A673 (cell line): ENCODE measurements around the gene LIX1.

Experiments
- CTCF ChIP-seq: fragments of 300-800, 200-600 bp; sonication (generic); conservative IDR thresholded peaks from 2 replicates; pipeline ENCODE4 v1.5.1; 2017; ENCODE audit warnings: low read depth, mild to moderate bottlenecking, antibody characterized with exemption, low read length, moderate library complexity, mixed read lengths
- EZH2 ChIP-seq: fragments of 200-600 bp; sonication (generic); IDR thresholded peaks from 2 replicates; pipeline ENCODE4 v1.6.1; 2017; ENCODE audit warnings: borderline replicate concordance, low read depth, mild to moderate bottlenecking, mixed read lengths, antibody characterized with exemption, low read length; ENCODE audit not compliant: poor library complexity, severe bottlenecking

DNA sequence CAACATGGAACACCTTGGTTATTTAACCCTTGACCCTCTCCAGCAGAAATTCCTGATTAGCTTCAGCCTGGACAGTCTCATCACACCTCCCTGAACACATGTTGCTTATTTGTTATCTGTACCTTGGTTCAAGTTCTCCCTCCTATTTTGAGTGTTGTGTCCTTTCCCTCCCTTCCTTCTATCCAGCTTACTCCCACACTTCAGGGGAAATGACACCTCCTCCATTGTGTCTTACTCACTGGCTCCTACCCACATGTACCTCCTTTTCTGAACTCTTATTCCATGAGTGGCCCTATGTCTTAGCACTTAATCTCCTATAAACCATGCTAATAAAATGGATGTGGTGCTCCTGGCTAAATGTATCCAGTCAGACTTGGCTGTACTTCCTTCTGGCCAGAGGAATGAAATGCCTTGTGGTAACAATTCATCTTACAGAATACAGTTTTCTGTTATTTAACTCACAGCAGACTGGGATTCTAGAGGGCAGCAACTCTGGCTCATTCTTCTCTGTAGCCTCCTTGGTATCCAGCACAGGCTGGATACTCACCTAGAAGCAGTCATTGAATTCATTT lies 11.2 kb downstream of the LIX1 start:
- TF ChIP-seq CTCF (no peak), EZH2 (no peak)
